Activated CD4-positive, alpha-beta T cell treated with anti-CD3 and anti-CD28 coated beads, Interleukin-10, Interleukin-2, amounts not matched to agents 100 ng/mL and 50 ng/mL, durations not matched to agents 16 hours and 8 hours (primary cell): ENCODE results near the gene GPR26.

Experiments used
- DNase-seq: peaks from one replicate; pipeline ENCODE4 v3.0.0-alpha.2; 2020

The GPR26 gene, protein sequence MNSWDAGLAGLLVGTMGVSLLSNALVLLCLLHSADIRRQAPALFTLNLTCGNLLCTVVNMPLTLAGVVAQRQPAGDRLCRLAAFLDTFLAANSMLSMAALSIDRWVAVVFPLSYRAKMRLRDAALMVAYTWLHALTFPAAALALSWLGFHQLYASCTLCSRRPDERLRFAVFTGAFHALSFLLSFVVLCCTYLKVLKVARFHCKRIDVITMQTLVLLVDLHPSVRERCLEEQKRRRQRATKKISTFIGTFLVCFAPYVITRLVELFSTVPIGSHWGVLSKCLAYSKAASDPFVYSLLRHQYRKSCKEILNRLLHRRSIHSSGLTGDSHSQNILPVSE

GRCh38 chr10:123666318-123667236 lies at the start of gene GPR26:
Gene GPR26 (plus strand): TSS chr10:123666355. CDS start chr10:123666408, 53 bp downstream.
- no peak for DNase-seq

DNA sequence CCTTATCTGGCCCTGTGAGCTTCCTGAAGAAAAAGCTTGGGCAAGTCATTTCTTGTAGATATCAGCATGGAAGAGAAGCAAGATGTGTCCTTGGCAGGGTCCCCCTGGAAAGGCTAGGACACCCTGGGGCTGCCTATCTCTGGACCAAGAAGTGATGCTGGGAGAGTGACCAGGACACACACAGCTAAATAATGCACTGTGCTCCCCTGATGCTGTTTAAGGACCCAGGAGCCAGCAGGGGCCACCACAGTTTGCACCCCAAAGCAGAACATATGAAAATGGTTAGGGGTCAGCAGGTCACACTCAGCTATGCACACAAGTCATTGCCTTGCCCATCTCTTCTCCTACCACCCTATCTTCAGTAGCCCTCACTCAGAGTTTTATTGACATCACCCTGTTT lies 47.9 kb upstream of the GPR26 start:
- DNase-seq, result no peak

DNA sequence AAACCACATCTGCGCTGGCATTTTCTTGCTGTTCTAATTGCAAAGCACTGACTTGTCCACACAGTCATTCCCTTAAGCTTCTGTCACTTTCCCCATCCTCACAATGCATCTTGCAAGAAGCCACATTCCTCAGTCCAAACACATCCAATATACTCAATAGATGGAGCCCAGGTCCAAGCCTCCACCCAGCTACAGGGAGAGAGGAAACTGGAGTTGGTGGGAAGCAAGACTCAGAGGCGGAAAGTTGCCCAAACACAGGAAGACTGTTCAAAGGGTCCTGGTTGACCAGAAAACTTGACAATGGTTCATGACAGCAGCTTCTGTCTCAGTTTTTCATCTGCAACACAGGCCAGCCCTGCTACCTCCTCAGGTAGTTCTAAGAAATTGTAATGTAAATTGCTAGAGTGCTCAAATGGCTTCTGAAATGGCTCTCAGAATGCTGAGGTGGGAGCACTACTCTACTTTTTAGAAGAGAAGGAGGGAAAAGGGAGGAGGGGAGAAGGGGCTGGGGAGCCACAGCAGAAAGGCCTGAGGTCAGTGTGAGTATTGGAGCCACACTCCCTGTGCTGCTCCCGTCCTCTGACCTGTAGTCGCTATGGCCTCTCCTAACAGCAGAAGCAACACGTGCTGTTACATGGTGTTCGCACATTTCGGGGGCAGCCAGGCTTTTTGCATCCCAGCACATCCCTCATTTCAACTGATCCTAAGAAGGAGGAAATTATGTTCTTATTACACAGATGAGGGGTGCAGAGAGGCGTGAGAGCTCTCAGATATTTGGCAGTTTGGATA lies 46.9 kb upstream of the GPR26 start:
- DNase-seq, result no peak

DNA sequence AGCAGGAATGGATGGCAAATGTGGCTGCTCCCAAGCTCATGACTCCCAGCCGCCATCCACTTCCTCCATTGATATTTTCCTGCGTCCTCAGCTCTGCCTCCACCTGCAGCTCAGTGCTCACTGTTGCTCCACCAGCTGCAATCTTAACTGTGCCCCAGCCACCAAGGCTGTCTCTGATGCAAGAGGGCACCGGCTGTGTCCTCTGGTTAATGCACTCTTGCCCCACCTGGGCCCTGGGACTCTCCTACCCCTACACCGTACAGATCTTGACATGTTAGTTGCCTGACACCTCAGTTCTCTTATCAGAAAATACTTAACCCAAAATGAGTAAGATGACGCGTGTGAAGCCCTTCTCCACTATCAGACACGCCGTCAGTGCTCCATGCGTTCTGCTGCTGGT lies 45.5 kb upstream of the GPR26 start:
- no peak for DNase-seq

DNA sequence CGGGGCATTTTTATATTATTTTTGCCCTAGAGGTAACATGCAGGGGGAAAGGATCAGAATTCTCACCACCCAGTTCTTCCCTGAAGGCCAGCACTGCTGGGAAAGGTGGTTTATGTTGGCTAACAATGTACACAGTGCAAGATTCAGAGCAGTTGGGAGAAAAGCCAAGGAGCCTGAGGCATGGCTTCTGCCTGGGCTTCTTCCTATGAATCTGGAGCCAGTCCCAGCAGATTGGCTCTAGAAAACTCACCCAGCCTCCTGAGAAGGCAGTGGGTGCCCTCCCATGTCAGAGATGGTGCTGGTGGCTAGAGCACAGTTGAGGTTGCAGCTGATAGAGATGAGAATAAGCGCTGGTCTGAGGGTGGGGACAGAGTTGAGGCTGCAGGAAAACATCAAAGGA lies 44.7 kb upstream of the GPR26 start:
- no peak for DNase-seq

GRCh38 chr10:123621916-123622315 lies 44.2 kb upstream of the GPR26 start:
- DNase-seq, result no peak

GRCh38 chr10:123622381-123622780 lies 43.8 kb upstream of the GPR26 start:
- no peak for DNase-seq

- no peak for DNase-seq
These were observed 42.1 kb upstream of the GPR26 start for GRCh38 chr10:123624086-123624485.

GRCh38 chr10:123633106-123633505 lies 33.0 kb upstream of the GPR26 start:
- no peak for DNase-seq

DNA sequence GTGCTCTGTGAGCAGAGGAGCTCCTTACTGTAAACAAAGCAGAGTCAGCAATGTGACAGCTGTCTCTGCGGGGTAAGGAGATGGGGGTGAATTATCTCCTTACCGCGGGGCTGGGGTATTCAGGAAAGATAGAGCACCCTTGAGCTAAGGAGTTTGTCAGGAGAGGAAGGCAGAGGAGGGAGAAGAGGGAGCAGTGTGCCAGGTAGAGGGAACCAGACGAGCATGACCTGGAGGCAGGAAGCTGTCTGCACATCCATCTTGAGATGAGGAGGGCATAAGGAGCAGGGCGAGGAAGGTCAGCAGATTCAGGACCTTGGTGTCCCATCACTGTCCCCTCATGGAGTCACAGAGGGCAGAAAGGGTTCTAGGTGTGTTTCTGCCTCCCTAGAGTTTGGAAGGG lies 32.5 kb upstream of the GPR26 start:
- no peak for DNase-seq

GRCh38 chr10:123634221-123634620 lies 31.9 kb upstream of the GPR26 start:
- no peak for DNase-seq

DNA sequence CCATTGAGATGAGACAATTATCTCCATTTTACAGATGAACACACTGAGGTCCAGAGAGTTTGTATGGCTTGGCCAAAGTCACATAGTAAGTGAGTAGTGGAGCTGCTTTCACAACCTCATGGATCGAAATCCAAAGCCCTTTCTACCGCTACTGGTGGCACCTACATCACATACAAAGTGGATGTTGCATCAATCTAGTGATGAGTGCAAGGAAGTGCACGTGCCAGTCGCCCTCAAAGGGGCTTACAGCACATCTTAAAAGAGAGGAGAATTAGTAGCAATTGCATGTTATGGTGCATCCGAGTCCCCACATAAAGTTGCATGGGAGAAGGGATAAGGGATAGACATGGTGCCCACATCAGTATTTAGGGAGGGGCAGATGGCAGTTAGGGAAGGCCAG lies 31.0 kb upstream of the GPR26 start:
- DNase-seq, result no peak

DNA sequence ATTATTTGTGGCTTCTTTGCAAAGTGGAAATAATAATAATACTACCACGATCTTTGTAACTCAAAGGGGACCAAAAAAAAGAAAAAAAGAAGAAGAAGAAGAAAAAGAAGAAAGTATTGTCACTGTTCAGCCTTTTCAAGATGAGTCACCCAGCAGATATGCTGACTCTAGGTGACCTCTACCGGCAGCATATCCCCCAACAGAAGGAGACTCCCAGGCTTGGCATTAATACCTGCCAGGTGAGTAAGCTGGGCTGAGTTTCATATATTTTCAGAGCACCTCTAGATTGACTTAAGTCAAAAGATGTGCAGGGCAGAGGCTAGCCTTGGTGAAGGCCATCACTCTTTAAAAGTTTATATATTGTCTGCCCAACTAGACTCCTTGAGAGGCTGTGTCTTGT lies 30.4 kb upstream of the GPR26 start:
- no peak for DNase-seq

DNA sequence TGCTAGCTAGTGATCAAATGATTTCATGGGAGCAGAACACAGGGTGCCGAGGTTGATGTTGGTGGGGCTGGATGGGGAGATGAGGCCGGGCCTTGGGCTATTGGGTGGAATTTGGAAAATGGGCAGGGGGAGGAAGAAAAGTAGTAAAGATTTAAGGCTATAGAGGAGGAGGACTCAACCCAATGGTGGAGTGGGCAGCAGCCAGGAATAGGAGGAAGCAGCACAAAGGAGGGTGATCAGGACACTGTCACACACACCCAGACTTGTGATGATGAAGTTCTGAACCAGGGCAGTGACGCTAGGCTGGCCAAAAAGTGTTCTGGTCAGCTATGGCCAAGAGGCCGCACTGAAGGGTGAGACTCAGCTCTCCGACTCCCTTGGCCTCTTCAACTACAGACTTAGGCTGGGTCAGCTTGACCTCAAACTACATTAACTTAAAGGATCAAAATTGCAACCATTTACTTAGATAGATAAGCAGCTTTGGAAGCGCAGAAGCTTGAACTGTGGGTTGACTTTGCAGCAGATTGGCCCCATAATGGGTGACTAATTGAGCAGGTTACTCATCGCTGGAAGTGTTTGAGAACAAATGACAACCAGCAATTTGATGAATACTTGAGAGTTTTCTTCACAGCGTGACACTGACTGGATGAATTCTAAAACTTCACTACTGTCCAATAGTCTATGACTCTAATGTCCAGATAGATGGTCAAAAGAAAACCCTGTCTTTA lies 29.4 kb upstream of the GPR26 start:
- no peak for DNase-seq

DNA sequence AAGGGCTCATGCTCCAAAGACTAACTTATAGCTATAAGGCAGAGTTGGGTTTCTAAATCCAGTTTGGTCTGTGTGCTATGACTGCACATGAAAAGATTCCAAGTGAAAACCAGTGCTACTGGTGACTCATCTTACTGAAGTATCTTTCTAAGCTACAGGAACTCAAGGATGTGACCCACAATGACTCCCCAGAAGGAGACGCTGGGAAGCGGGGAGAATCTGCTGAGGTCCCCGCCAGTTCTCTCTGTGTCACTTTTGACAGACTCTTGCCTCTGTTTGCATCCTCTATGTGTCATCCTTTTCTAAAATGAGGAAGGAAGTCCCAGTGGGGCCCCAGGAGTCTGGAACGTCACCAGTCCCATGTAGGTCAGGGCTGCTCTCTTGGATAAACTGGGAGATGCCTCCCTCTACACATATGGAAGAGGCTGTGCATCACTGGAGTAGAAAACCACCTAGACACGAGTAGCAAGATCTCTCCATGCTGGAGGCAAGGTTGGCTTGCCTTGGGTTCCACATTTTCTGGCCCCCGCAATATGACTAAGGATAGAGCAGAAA lies 28.8 kb upstream of the GPR26 start:
- no peak for DNase-seq

DNA sequence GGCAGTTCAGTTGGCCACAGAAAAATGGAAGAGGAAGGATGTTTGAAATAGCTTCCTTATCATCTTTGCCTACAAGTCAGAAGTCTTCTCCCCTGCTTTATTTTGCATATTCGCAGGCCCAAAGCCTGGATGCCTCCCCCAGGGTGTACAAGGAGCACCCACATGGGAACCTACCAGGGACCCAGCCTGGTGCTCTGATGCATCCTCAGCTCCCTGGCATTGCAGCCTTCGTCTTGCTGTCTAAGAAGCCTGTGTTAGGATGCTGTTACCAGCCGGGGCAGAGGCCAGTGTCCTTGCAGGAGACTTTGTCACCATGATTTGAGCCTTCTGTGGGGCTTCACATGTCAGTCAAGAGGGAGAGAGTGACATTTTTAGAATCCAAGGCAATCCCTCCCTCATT lies 27.0 kb upstream of the GPR26 start:
- no peak for DNase-seq

DNA sequence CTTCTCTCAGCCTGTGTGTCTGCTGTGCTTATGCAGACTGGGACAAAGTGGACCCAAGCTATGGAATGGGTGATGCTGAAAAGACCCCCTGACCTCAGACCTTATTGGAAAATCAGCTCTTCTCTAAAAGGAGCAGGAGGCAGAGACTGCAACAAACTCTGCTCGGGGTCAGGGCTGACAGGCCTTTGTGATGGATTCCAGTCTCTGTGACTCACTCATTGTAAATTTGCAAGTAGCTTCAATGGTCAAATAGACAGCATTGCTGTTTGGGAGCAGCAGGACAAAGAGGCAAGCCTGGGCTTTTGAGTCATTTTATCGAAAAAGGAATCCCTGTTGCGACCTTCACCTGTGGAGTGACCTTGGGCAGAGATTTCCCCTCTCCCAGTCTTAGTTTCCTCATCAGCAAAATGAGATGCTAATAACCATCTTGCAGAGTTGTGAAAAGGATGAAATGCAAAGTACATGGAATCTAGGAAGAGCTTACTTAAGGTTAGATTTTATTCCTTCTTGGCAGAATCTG lies 26.1 kb upstream of the GPR26 start:
- no peak for DNase-seq

DNA sequence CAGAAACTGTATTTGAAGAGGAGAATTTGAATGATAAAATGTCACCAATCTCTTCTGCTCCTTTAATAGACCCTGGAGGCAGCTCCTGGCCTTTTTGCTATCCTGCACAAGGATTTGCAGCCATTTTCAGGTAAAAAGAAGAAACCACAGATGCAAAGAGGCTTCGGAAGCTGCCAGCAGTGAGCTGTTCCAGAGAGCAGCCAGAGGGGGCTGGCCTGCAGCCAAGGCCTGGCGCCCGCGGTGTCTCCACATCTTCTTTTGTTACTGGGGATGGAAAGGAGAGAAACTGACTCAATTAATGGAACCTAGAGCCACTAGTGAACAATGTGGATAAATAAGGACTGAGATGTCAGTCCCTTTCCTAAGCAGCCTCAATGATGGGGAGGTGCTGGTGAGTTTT lies 23.9 kb upstream of the GPR26 start:
- DNase-seq, result no peak

DNA sequence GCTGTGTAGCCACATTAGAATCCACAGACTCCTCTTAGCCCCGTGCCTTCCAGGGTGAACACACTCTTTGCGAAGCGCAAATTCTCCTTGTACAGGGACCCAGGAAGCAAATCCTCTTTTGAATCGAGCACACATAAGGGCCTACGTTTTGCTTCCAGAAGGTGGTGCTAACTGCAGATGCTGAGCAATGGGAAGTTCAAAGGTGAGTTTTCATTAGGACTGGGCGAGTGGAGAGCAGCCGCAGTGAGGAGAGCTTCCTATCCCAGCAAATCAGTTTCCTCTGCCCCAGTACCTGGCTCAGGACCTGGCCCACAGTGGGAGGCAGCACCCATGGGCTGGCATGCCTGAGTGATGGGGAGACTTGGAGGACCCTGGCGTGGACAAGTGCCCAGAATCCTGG lies 23.5 kb upstream of the GPR26 start:
- no peak for DNase-seq

DNA sequence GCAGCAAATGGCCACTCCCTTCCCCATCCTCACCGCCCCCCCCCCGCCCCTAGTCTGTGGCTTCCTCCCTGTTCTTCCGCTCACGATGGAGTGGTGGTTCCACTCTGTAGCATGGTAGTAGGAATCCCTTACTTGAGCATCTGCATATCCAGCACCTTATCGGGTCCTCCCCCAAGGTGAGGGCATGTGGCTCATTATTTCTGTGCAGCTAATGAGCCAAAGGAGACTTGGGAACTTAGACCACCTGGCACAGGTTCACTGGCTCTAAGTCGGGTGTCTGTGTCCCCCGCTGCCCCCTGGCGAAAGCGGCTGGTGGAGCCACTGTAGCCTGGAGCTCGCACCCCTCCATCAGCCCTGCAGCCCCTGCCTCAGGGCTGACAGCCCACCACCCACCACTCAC lies 22.8 kb upstream of the GPR26 start:
- no peak for DNase-seq

DNA sequence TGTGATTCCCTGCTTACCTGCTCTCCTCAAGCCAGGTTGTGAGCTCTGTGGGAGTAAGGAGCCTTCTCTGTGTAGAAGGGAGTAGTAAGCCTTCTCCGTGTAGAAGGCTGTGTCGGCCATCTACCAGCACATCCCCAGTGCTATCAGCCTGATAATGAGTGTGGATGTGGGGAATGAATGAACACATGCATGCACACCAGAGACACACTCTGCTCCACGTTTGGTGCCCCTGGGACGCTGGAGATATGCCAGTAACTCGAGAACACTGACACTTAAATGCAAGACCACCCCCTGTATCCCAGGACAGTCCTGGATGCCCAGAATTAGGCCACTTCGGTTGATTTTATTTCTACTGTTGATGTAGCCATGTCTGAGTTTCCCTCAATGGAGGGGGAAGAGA lies 21.1 kb upstream of the GPR26 start:
- no peak for DNase-seq

GRCh38 chr10:123645615-123646014 lies 20.5 kb upstream of the GPR26 start:
- DNase-seq, result no peak
